HG03520 (cell line): ENCODE results near the gene OR10P1.
A peak's percentile ranks its signal among the peaks of the same experiment; 100 is the strongest.
"Not testable (repeated sequence)": the region's sequence is repeated elsewhere in the genome, so short reads cannot be mapped to it uniquely, and the experiment has no call there.

Experiments used
- ATAC-seq: cut with Tn5 transposase; IDR thresholded peaks from one replicate; pipeline ENCODE4 v1.9.1; 2021; ENCODE audit warnings: mild to moderate bottlenecking, moderate library complexity; ENCODE audit not compliant: unreplicated experiment

Gene OR10P1, protein sequence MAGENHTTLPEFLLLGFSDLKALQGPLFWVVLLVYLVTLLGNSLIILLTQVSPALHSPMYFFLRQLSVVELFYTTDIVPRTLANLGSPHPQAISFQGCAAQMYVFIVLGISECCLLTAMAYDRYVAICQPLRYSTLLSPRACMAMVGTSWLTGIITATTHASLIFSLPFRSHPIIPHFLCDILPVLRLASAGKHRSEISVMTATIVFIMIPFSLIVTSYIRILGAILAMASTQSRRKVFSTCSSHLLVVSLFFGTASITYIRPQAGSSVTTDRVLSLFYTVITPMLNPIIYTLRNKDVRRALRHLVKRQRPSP

DNA sequence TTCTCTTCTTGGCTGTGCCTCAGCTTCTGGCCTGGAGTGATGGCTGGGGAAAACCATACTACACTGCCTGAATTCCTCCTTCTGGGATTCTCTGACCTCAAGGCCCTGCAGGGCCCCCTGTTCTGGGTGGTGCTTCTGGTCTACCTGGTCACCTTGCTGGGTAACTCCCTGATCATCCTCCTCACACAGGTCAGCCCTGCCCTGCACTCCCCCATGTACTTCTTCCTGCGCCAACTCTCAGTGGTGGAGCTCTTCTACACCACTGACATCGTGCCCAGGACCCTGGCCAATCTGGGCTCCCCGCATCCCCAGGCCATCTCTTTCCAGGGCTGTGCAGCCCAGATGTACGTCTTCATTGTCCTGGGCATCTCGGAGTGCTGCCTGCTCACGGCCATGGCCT, at the start of gene OR10P1:
TSS of gene OR10P1 (plus strand) at position 40 of the 400 bp plus-strand sequence. CDS start at position 40, 0 bp downstream.
- ATAC-seq = no peak

DNA sequence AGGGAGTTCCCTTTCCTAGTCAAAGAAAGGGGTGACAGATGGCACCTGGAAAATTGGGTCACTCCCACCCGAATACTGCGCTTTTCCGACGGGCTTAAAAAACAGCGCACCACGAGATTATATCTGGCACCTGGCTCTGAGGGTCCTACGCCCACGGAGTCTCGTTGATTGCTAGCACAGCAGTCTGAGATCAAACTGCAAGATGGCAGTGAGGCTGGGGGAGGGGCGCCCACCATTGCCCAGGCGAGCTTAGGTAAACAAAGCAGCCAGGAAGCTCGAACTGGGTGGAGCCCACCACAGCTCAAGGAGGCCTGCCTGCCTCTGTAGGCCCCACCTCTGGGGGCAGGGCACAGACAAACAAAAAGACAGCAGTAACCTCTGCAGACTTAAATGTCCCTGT, 46.5 kb upstream of the OR10P1 start:
- not testable (repeated sequence) for ATAC-seq

DNA sequence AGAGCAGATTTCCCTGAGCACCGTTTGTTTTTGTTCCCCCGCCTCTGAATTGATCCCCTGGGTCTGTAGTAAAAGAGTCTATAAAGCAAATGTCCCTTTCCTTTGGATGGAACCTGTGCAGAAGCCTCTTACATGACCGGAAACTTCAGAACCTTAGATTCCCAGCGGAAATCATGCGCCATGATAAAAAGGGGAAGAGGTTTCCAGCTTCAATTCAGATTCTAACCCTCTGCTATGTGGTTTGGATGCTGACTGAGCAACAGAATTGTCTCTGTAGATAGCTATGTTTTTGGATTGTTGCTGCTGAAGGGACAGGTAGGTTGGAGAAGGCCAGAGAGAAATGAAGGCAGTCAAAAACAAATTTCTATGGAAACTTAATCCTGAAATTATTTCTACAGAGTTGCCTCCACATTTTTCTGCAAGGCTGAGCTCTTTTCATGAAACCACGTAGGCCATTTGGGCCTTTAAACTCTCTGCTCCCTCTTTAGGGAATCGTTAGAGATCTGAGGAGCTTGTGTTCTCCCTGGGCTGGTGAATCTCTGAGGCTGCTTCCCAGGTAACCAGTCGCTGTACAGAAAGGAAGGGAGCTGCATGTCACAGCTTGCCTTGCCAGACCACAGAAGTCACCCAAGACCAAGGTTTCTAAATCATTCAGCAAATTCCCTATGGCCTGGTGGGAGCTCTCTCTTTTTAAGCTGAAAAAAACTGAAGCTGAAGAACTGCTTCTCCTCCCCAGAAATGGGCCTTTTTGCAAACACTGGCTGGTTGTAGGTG, 28.7 kb upstream of the OR10P1 start:
- no peak for ATAC-seq

DNA sequence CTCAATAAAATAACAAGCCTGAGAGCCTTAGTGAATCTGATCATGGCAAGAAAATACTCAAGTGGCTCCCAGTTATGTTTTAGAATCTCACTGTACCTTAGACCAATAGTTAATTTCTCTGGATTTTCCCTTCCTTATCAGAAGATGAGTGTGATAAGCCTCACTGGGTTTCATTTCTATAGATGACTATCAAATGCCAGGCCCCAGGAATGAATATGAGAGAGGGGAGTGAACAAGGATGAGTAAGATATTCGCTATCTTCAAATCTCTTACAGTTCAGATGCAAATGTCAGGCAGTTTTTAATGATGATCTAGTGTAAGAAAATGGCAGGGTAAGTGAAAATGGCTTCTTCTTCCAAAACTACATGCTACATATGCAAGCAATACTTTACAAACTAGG, 26.1 kb upstream of the OR10P1 start:
- ATAC-seq = no peak

DNA sequence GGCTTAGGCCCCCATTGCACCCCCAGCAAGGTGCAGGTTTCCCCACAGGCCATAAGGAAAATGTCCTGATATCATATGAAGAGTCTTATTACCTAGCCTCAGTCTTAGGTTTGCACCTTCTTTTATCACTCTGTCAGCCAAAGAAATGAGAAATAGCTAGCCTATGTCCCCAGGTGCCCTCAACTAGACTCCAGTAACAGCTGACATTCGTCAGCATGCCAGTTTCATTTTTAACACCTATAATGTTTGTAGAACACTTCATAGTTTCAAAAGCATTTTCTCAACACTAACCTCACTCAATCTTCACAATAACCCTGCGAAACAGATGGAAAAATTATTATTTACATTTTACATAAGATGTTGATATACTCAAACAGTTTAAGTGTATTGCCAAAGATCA, 24.0 kb upstream of the OR10P1 start:
- ATAC-seq = no peak

DNA sequence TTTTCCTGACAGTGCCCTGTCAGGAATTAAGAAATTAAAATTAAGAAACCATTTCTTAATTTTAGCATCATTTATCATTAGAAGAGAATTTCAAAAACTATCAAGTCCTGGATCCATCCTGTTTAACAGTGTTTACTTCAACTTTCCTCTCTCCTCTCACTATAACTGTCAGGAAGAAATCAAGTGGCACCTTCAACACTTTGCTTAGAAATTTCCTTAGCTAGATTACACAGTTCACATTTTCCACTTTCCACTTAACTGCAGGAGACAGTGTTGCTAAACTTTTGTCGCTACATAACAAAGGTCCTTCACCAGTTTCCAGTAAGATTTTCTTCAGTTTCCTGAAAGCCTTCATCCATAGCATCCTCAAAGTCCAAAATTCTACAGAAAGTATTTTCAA, 21.9 kb upstream of the OR10P1 start:
- ATAC-seq = no peak

DNA sequence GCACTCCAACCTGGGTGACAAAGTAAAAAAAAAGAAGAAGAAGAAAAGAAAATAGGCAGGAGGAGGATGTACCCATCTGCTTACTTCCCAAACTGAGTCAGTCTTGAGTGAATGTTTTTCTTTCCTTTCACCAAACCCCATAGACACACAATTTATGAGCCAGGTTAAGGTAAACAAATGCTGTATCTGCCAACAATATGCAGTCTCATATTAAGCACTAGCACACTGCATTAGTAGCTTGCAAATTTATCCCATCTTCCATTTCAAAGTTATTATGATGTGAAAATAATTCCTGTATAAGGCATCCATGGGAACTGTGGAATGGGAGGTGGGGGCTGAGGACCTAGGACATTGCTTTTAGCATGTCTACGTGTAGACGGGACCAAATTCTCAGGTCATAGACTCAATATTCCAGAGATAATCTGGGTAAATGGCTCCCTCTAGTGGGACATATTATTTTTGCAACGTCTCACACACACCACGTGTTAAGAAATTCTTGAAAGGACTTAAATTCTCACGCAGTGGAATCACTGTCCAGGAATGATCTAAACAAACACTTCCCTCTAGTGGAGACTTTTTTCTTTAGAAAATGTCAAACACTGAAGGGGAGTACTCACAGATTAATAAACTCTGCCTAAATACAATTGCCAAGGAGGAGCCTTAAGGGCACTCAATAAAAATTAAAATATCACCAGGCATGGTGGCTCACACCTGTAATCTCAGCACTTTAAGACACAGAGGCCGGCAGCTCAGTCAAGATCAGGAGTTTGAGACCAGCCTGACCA, 17.1 kb upstream of the OR10P1 start:
- ATAC-seq = peak; percentile 76

DNA sequence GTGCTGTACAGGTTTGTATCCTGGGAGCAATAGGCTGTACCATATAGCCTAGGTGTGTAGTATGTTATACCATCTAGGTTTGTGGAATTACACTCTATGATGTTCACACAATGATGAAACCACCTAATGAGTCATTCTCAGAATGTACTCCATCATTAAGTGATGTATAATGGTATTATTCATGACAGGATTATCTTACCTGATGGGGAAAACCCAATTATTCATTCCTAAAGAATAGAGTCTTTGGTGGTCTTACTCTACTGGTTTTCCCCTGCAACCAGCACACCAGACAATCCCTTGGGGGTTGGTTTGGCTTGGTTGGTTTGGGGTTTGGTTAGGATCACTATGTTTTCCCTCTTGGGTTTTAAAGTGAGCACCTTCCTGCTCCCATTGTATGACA, 12.6 kb upstream of the OR10P1 start:
- peak; percentile 57 for ATAC-seq

DNA sequence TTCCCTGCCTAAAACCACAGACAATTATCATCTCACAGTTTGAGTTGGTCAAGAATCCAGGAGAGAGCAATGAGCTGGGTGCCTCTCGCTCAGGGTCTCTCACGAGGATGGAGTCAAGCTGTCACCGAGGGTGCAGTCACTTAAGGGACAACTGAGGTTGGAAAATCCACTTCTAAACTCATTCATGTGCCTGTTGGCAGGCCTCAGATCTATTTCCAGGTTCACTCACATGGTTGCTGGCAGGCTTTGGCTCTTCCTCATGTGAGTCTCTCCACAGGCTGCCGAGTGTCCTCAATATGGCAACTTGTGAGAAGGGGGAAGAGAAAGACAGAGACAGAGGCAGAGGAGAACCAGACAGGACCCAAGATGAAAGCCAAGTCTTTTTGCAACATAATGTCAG, 10.5 kb upstream of the OR10P1 start:
- no peak for ATAC-seq

DNA sequence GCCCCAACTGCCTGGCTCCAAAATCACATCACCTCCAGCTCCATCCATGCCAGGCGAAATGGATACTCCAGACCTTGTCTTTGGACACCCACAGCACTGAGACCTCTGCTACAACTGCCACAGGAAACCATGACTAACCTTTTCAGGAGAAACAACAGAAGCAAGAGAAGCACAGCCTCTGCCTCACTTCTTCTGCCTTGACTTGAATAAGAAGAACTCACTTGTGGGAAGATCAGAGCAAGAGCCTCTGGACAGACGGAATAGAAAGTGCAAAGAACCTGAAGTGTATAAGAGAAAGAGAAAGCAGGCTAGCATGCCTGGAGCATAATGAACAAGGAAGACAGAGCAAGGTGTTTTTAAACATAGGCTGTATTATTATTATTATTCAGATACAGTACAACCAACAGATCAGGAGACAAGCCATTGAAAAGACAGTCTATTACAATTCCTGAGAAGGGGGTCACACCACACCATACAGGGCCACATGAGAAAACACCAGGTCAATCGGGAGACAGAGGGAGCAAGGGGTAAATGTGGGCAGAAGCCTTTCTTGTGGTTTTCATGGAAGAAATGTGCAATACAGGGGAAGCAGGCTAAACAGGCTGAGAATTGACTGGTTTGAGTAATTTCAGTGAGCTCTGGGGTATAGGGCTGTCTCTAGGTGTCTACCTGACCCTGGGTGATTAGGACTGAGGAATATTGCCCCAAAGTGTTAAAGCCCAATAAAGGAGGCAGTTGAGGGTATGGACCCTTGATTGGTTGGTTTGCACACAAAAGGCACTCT, 7.4 kb upstream of the OR10P1 start:
- ATAC-seq = no peak

DNA sequence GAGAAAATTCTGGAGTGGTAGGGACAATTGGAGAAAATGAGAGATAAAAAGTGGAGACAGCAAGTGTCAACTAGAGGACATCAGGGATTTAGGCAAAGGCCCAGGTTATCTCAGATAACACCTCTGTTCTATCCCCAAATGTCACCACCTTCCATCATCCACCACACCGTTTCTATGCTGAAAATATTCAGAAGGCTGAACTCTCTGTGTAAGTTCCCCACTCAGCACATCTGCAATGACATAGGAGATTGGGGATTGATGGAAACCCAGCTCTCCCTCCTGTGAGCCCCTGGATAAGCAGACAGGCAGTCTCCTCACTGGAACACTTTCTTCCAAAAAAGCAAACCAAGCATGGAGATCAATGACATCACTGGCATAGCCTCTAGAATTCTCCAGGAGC, 5.6 kb upstream of the OR10P1 start:
- ATAC-seq = no peak

DNA sequence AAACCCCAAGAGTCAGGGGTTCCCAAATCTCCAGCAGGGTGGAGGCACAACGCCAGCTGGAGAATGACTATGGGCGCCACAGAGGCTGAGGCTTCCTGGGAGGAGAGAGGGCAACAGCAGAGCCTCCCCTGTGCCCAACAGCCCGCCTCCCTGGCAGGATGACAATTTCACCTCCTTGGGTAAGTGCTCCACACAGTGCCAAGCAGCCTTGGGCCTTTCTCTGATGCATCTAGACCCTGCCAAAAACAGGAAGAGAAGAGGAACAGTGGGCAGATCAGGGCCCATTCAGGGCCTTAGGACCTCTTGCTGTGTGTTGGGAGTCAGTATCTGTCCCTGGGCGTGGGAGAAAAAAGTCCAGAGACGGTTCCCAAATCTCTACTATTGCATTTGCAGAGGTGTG, 5.0 kb upstream of the OR10P1 start:
- ATAC-seq = no peak

DNA sequence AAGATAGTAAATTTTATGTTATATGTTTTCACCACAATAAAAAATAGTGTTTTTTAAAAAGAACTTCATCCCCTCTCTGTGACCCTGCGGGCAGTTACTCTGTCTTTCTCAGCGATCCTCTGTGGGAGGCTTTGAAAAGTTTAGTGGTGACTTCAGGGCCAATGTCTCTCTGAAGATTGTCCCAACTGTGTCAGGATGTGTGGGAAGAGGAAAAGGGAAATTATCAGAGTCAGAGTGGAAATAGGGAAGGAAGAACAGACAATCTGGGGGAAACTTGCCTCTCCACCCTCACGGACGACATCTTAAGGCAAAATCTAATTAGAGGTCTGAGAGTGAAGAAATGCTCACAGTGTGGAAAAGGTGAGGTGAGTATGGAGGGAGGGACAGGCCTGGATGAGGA, 3.5 kb upstream of the OR10P1 start:
- no peak for ATAC-seq

DNA sequence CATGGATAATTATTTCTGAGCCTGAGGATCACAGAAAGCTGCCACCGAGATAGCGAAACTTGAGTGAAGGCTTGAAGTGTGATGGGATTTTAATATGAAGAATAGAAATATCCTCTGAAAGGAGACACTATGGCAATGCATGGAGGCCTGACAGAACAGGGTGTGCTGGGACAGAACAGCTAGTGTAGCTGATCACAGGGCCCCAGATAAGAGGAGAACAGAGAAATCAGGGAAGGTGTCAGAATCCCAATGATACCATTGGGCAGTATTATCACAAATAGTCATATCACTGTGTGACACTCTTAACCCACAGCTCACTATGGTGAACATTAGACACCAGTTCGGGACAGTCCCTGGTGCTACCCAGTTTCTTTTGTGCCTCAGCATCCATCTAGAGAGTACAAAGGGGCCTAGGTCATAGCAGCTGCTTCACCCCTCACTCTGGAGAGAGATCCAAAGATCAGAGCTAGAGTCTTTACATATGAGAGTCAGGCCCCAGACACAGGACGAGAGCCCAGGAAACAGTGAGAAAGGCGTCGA, 506 bp upstream of the OR10P1 start:
- no peak for ATAC-seq

DNA sequence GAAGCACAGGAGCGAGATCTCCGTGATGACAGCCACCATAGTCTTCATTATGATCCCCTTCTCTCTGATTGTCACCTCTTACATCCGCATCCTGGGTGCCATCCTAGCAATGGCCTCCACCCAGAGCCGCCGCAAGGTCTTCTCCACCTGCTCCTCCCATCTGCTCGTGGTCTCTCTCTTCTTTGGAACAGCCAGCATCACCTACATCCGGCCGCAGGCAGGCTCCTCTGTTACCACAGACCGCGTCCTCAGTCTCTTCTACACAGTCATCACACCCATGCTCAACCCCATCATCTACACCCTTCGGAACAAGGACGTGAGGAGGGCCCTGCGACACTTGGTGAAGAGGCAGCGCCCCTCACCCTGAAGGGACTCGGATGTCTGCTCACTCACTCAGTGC, 775 bp downstream of the OR10P1 start:
- no peak for ATAC-seq

DNA sequence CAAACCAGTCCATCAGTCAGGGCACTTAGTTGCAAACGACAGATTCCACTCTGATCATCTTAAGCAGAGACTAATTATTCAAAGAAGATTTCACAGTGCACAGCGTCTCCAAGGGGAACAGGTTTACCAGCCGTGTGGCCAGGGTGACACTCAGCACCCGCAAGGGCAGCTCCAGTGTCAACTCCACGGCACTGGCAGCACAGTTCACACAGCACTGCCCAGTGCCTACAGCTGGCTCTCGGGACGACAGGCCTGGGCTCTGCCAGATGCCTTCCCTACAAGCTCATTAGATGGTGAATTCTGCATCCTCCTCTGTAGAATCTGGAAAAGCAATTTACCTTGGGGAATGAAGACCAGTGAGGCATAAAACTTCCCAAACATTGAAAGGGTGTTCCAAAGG, 4.9 kb downstream of the OR10P1 start:
- no peak for ATAC-seq

DNA sequence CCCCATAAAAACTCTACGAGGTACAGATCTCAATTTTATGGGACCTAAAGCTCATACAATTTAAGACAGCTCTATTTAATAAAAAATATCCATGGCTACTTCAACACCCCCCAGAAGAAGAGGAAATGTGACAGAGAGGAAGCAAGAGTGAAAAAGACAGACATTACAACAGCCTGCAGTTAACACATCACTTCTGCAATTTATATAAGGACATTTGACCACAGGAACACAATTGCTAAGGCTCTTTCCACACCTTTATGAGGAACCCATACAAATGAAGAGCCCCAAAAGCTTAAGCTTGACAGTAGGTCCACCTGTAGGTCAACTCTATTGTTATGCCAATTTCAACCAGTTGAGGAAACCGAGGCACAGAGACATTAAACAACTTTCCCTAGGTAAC, 5.6 kb downstream of the OR10P1 start:
- no peak for ATAC-seq

DNA sequence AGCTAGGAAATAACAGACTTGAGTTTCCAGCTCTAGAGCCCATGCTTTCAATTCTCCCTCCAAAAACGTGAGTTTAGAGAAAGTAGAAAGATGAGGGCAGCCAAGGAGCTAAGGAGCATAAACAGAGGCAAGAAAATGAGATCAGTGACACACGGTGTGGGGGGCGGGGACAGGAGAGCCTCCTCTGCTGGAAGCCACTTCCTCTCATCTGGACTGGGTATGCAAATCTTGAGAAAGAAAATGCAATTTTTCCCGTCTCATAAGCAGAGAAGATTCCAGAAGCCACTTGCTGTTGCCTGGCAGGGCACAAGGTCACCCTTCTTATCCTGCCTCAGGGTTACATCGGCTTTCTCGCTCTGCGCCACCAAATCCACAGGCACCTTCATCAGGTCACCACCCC, 6.0 kb downstream of the OR10P1 start:
- ATAC-seq = no peak

DNA sequence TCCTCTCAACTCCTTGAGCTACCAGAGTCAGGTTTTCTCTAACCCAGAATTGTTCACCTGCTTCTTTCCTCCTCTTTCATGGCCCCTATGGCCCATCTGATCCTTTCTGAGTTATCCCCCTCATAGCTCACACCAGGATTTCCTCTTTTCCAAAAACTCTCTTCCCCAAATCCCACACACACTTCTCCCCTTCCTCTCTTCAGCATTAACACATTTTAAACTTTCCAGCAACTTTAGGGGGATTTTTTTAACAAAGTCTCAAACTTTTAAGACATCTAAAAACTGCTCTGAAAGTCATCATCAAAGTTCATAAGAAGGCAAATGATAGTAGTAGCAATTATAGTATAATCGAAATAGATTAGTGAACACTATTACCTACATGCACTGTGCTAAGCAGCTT, 7.9 kb downstream of the OR10P1 start:
- no peak for ATAC-seq

DNA sequence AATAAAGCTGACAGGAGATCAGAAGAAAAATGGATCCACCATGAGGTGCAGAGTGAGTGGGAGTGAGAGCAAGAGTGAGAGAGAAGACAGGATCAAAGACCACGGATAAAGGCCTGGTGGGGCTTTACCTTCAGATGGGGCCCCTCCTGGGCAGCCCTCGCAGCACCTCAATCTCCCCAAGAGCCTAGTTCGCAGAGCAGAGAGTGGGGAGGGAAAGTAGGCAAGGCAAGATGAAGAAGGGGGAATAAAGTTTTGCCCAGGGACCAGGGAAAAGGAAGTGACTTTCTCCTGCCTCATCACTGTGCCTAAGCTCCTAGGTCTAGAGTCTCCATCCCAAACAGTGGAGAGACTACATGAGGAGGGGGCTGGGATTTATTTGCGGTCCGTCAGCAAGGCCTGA, 10.3 kb downstream of the OR10P1 start:
- ATAC-seq = no peak
